CD4-positive, alpha-beta T cell (primary cell): ENCODE results near the gene ZNF592. TPM values are rescaled to one million over a fixed set of nuclear protein-coding genes. Genes with fewer than 3 reads are reported as not detected.

Source experiments
- ATAC-seq: fragments of 200-7000 bp; cut with Tn5 transposase; one replicate; pipeline ENCODE4 v1.10.0; 2022; ENCODE audit warnings: mild to moderate bottlenecking; ENCODE audit not compliant: poor library complexity
- CTCF ChIA-PET: fragments of 350-600 bp; sonication (Branson Sonifier 250); formaldehyde crosslinking; loops from one replicate; lab custom pipeline; 2021; ENCODE audit warnings: antibody characterized with exemption, inconsistent platforms; lab: Charles Lee
- POLR2A ChIA-PET: fragments of 350-600 bp; sonication (Branson Sonifier 250); formaldehyde crosslinking; loops from one replicate; lab custom pipeline; 2021; ENCODE audit warnings: antibody characterized with exemption, inconsistent platforms; lab: Charles Lee
- DNase-seq, 14 experiments: peaks; one replicate each; pipeline ENCODE4 v3.0.0-alpha.2; 2013 to 2020; ENCODE audit warnings: mixed read lengths in 2 of 14
- H3K27ac ChIP-seq, 2 donors: one replicate each; pipeline versions ENCODE4 v1.5.1 to v1.7.0; 2013; ENCODE audit warnings: low read length in 2 of 2, low read depth in 1 of 2, mild to moderate bottlenecking in 1 of 2
- H3K27me3 ChIP-seq, 2 experiments: 1 replicate in 1 of 2; 2 replicates in 1 of 2; pipeline versions ENCODE4 v1.6.1 to v1.7.0; 2013; ENCODE audit warnings: low read length in 2 of 2, control low read depth in 1 of 2, mild to moderate bottlenecking in 1 of 2, moderate library complexity in 1 of 2; ENCODE audit not compliant: insufficient read depth in 2 of 2, control insufficient read depth in 1 of 2
- H3K36me3 ChIP-seq: one replicate; pipeline ENCODE4 v1.6.1; 2013; ENCODE audit warnings: low read length, control low read depth; ENCODE audit not compliant: insufficient read depth
- H3K4me1 ChIP-seq: one replicate; pipeline ENCODE4 v1.6.1; 2013; ENCODE audit warnings: low read length, control low read depth; ENCODE audit not compliant: insufficient read depth
- H3K4me3 ChIP-seq: one replicate; pipeline ENCODE4 v1.5.1; 2013; ENCODE audit warnings: mild to moderate bottlenecking, low read length, moderate library complexity
- H3K9me3 ChIP-seq, 2 experiments: 1 replicate in 1 of 2; 2 replicates in 1 of 2; pipeline versions ENCODE4 v1.6.1 to v1.7.0; 2013; ENCODE audit warnings: low read length in 2 of 2, mild to moderate bottlenecking in 2 of 2, control low read depth in 1 of 2, moderate library complexity in 1 of 2; ENCODE audit not compliant: control insufficient read depth in 1 of 2, insufficient read depth in 1 of 2
- H3K27ac Mint-ChIP-seq: one replicate; pipeline ENCODE4 v1.8.0; 2020; ENCODE audit warnings: mixed read lengths
- H3K27me3 Mint-ChIP-seq: one replicate; pipeline ENCODE4 v1.8.0; 2021; ENCODE audit warnings: mixed read lengths
- H3K36me3 Mint-ChIP-seq: one replicate; pipeline ENCODE4 v1.8.0; 2021; ENCODE audit warnings: low read depth, mixed read lengths
- H3K4me1 Mint-ChIP-seq: one replicate; pipeline ENCODE4 v1.8.0; 2021; ENCODE audit warnings: low read depth, mixed read lengths
- H3K4me3 Mint-ChIP-seq: one replicate; pipeline ENCODE4 v1.8.0; 2020; ENCODE audit warnings: mild to moderate bottlenecking, mixed read lengths
- H3K9me3 Mint-ChIP-seq: one replicate; pipeline ENCODE4 v1.8.0; 2020; ENCODE audit warnings: mixed read lengths
- CTCF ChIP-seq: fragments of 200-600 bp; IDR thresholded peaks from one replicate; pipeline ENCODE4 v1.8.0; 2022; ENCODE audit warnings: antibody characterized with exemption, mild to moderate bottlenecking
- intact Hi-C, 2 experiments: fragments of 100-400 bp; cut with DNase I in 1 of 2; cut with micrococcal nuclease in 1 of 2; formaldehyde crosslinking; loops; one replicate each; pipeline versions ENCODE4 v1.15.1 to v1.9.0; 2023 to 2025; cut with DNase I, micrococcal nuclease
- total RNA-seq, 174 experiments: library from RNA in 2 of 174; stranded (reverse) in 2 of 174; gene quantifications; one replicate each; pipeline ENCODE4 v1.2.3 and lab custom pipeline; 2021 to 2026

ZNF592 gene
- total RNA-seq, 2 experiments from 2014 or later: 37.5 to 38.2 TPM

GRCh38 chr15:84775867-84776449 is 27.6 kb downstream of the ZNF592 start:
- TF ChIP-seq CTCF: no peak
- Histone ChIP-seq H3K27ac (no peak overlapping the region), H3K9me3 (no peaks in the 10 kb centered on the region), H3K27me3 (no peaks in the 10 kb centered on the region), H3K4me1 (peaks cover 7% of the 10 kb centered on the region), H3K4me3 (no peak overlapping the region), H3K36me3 (peaks cover 7% of the 10 kb centered on the region)
- intact Hi-C loops: no loop called here
- ATAC-seq (no peak), DNase-seq (no peak)
- Mint-ChIP-seq H3K9me3 (no peaks in the 10 kb centered on the region), H3K36me3 (peaks cover 46% of the 10 kb centered on the region), H3K27me3 (no peaks in the 10 kb centered on the region), H3K27ac (no peak overlapping the region), H3K4me3 (no peak overlapping the region), H3K4me1 (peaks cover 39% of the 10 kb centered on the region)
- CTCF ChIA-PET: no interaction called here
- POLR2A ChIA-PET: no interaction called here

- POLR2A ChIA-PET: no interaction called here
- intact Hi-C loops: no loop called here
- Histone ChIP-seq H3K27ac (no peak overlapping the region), H3K4me1 (peaks cover 3% of the 10 kb centered on the region), H3K4me3 (no peak overlapping the region), H3K9me3 (no peaks in the 10 kb centered on the region), H3K27me3 (no peaks in the 10 kb centered on the region), H3K36me3 (peaks cover 26% of the 10 kb centered on the region)
- Mint-ChIP-seq H3K36me3 (peaks cover 60% of the 10 kb centered on the region), H3K27me3 (no peaks in the 10 kb centered on the region), H3K27ac (no peak overlapping the region), H3K4me3 (no peak overlapping the region), H3K9me3 (no peaks in the 10 kb centered on the region), H3K4me1 (peaks cover 24% of the 10 kb centered on the region)
- CTCF ChIA-PET: interaction anchor here (0.9 kb wide), 1 partner anchor 372 kb away, joined by 3 read pairs; no protein-coding TSS in a partner anchor
- TF ChIP-seq CTCF: no peak
- DNase-seq: no peak
- no peak for ATAC-seq
These were observed 29.8 kb downstream of the ZNF592 start for GRCh38 chr15:84778194-84778593.

GRCh38 chr15:84780492-84780891 is 32.1 kb downstream of the ZNF592 start:
- H3K4me3 ChIP-seq: no peak overlapping the region
- Mint-ChIP-seq H3K27me3 (no peaks in the 10 kb centered on the region), H3K4me3 (no peak overlapping the region), H3K36me3 (peaks cover 70% of the 10 kb centered on the region), H3K9me3 (no peaks in the 10 kb centered on the region), H3K27ac (peak overlapping the region; percentile 41), H3K4me1 (peaks cover 19% of the 10 kb centered on the region)
- no peaks in the 10 kb centered on the region for H3K27me3 ChIP-seq
- H3K27ac ChIP-seq: no peak overlapping the region
- ATAC-seq (no peak), DNase-seq (no peak)
- peaks cover 47% of the 10 kb centered on the region for H3K36me3 ChIP-seq
- intact Hi-C loops: no loop called here
- no peaks in the 10 kb centered on the region for H3K9me3 ChIP-seq
- CTCF ChIA-PET: no interaction called here
- peaks cover 3% of the 10 kb centered on the region for H3K4me1 ChIP-seq
- TF ChIP-seq CTCF: no peak
- POLR2A ChIA-PET: no interaction called here
